GM12878 (cell line): ENCODE results near the gene KRT80. TPM values are rescaled to one million over a fixed set of nuclear protein-coding genes. Genes with fewer than 3 reads are reported as not detected.

Source experiments
- ATAC-seq: fragments of 200-7000 bp; cut with Tn5 transposase; 3 replicates; pipeline ENCODE4 v1.9.1; 2020; ENCODE audit warnings: mild to moderate bottlenecking, moderate library complexity
- BruUV-seq: library from RNA; stranded (reverse); fragments of 400-500 nt; replicated peaks from 2 replicates; lab custom pipeline; 2021; lab: Mats Ljungman, UMichigan
- CTCF ChIA-PET: fragments of 300-600 bp; sonication (Branson Sonifier 250); formaldehyde crosslinking; extraction: SDS; loops from one replicate; lab custom pipeline; 2021; ENCODE audit warnings: inconsistent platforms; lab: Yijun Ruan, JAX
- POLR2A ChIA-PET: fragments of 350-600 bp; formaldehyde crosslinking; extraction: SDS; loops from one replicate; lab custom pipeline; 2021; ENCODE audit warnings: inconsistent platforms; lab: Charles Lee
- RAD21 ChIA-PET: fragments of 300-600 bp; sonication (Branson Sonifier 250); formaldehyde crosslinking; loops from one replicate; lab custom pipeline; 2023; ENCODE audit warnings: antibody characterized with exemption; ENCODE audit not compliant: unreplicated experiment; lab: Charles Lee
- SMC1A ChIA-PET: fragments of 300-600 bp; sonication (Branson Sonifier 250); formaldehyde crosslinking; loops from one replicate; lab custom pipeline; 2023; ENCODE audit not compliant: unreplicated experiment, uncharacterized antibody; lab: Charles Lee
- DNase-seq: peaks from one replicate; pipeline ENCODE4 v3.0.0-alpha.2; 2011; ENCODE audit warnings: low read depth, low spot score
- FAIRE-seq: peaks from 3 replicates; lab custom pipeline; 2011; peaks lifted over from hg19 to GRCh38; lab: Jason Lieb, UNC
- H2AFZ ChIP-seq: 2 replicates; pipeline ENCODE4 v1.6.0; 2011; ENCODE audit warnings: low read depth, low read length, control low read depth; ENCODE audit not compliant: control insufficient read depth
- H3K27ac ChIP-seq: 2 replicates; pipeline ENCODE4 v1.5.1; 2011; ENCODE audit warnings: control low read depth; ENCODE audit not compliant: control insufficient read depth, insufficient read depth
- H3K27me3 ChIP-seq, 2 experiments: replicated peaks in 1 of 2; 2 replicates each; pipeline versions ENCODE4 v1.6.0 to v1.6.1; 2011; ENCODE audit warnings: low read length in 1 of 2; ENCODE audit not compliant: control insufficient read depth in 2 of 2, insufficient read depth in 2 of 2
- H3K36me3 ChIP-seq, 2 experiments: 2 replicates each; pipeline ENCODE4 v1.5.1; 2011; ENCODE audit warnings: low read length in 1 of 2; ENCODE audit not compliant: control insufficient read depth in 2 of 2, insufficient read depth in 2 of 2
- H3K4me1 ChIP-seq: 2 replicates; pipeline ENCODE4 v1.6.1; 2011; ENCODE audit warnings: mild to moderate bottlenecking, low read length, moderate library complexity, mixed read lengths; ENCODE audit not compliant: control insufficient read depth, insufficient read depth
- H3K4me2 ChIP-seq: 2 replicates; pipeline ENCODE4 v1.6.0; 2011; ENCODE audit warnings: control low read depth; ENCODE audit not compliant: control insufficient read depth, insufficient read depth
- H3K4me3 ChIP-seq: fragments of 200-600 bp; sonication (generic); 2 replicates; pipeline ENCODE4 v1.5.1; 2016
- H3K79me2 ChIP-seq: 2 replicates; pipeline ENCODE4 v1.6.0; 2011; ENCODE audit warnings: low read length; ENCODE audit not compliant: control insufficient read depth, insufficient read depth
- H3K9ac ChIP-seq: 2 replicates; pipeline ENCODE4 v1.8.0; 2011; ENCODE audit warnings: low read length, control low read depth, mixed read lengths; ENCODE audit not compliant: control insufficient read depth, insufficient read depth
- H3K9me3 ChIP-seq: replicated peaks from 3 replicates; pipeline ENCODE4 v1.5.1; 2011; ENCODE audit warnings: mild to moderate bottlenecking, low read length; ENCODE audit not compliant: control insufficient read depth, insufficient read depth
- H4K20me1 ChIP-seq: 2 replicates; pipeline ENCODE4 v1.6.0; 2011; ENCODE audit not compliant: control insufficient read depth, insufficient read depth
- IKZF2 ChIP-seq, 2 experiments: fragments of 450-650 bp; IDR thresholded peaks; 2 replicates each; pipeline ENCODE4 v1.6.1; 2017; ENCODE audit warnings: mild to moderate bottlenecking in 2 of 2, moderate library complexity in 2 of 2
- PAX5 ChIP-seq: IDR thresholded peaks from 2 replicates; pipeline ENCODE4 v1.6.1; 2011; ENCODE audit warnings: low read depth, low read length, borderline replicate concordance
- SMC3 ChIP-seq: IDR thresholded peaks from 2 replicates; pipeline ENCODE4 v1.6.1; 2011; ENCODE audit warnings: low read length, improper control_type of control experiment, borderline replicate concordance
- WGBS: methylation state at CpG from one replicate; pipeline ENCODE4 v1.1.6; 2016; ENCODE audit warnings: low lambda C conversion rate; ENCODE audit not compliant: insufficient replicate concordance, insufficient coverage; ENCODE audit errors: missing lambda C conversion rate; 5-methylcytosine and 5-hydroxymethylcytosine counted together
- in situ Hi-C: fragments of 300-500 bp; cut with MboI; formaldehyde crosslinking; loops from 9 replicates; pipeline ENCODE4 v1.14.3; 2018; ENCODE audit warnings: mixed read lengths
- intact Hi-C: fragments of 100-400 bp; cut with micrococcal nuclease; formaldehyde crosslinking; loops from one replicate; pipeline ENCODE4 v1.14.2; 2022; ENCODE audit not compliant: unreplicated experiment
- polyA plus RNA-seq, 11 experiments: library from polyadenylated mRNA; depleted of rRNA in 4 of 11; unstranded in 6 of 11; stranded (reverse) in 5 of 11; fragments of >200 nt; fragmentation: Nextera tagmentation in 4 of 11; fragmentation: Illumina TruSeq in 1 of 11; extraction: Ambion mirVana in 4 of 11; extraction: Trizol in 1 of 11; gene quantifications; 1 replicate in 1 of 11; 2 replicates in 10 of 11; pipeline versions ENCODE4 v1.2.1 to v1.2.3, GENCODE V29; 2011 to 2016; ENCODE audit warnings: inconsistent platforms in 2 of 11, missing spikeins in 2 of 11, low read depth in 1 of 11
- total RNA-seq, 4 experiments: library from RNA; depleted of rRNA in 3 of 4; stranded (reverse); fragments of >200 nt in 3 of 4; fragmentation: Illumina TruSeq in 1 of 4; extraction: Trizol in 1 of 4; gene quantifications; 2 replicates each; pipeline versions ENCODE4 v1.2.1 to v1.2.3, GENCODE V29; 2013 to 2021
- TF ChIP-seq, protein P1 (sequence below): fragments of 450-650 bp; formaldehyde crosslinking; IDR thresholded peaks from 2 replicates; pipeline ENCODE4 v1.4.0; 2020; ENCODE audit warnings: mild to moderate bottlenecking, moderate library complexity

Gene KRT80
- total and polyA plus RNA-seq, 10 of the 15 experiments (the other 5 are each of a cell fraction or from before 2014, with no cell fraction given): 0.01 TPM; not detected in 9

DNA sequence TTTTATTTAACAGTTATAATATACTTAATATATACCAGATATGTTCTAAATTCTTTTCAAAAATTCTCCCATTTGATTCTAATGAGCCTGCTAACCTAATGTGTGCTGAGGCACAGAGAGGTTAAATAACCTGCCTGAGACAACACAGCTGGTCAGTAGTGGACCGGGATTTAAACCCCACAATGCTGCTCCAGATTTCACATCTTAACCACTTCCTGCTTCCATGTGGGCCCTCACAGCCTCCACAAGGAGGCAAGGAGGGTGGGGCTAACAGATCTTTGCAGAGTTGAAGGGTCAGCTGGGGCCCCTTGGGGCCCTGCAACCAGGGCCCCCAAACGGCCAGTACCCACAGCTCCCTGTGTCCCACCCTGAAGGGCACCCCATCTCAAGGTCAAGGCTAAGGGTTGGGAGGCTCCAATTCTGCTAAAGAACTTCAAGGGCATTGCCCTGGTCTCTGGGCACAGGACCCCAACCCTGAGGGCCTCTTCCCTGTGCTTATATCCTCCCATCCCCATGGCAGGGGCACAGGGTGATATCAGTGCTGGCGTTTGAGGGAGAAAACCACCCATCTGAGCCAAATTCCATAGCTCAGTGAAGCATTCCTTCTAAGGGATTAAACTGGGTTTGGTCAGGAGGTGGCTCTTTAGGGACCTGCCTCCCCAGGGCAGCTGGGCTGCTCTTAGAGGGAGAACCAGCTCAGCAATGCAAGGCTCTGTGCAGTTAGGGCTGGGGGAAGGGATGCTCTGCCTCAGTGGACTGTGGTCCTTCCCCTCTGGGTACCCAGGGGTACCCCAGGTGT, 2.2 kb downstream of the KRT80 start:
- no peak for DNase-seq
- Histone ChIP-seq H3K4me3 (no peak overlapping the region), H3K36me3 (no peaks in the 10 kb centered on the region), H3K4me2 (no peak overlapping the region), H3K4me1 (no peaks in the 10 kb centered on the region), H3K9me3 (no peaks in the 10 kb centered on the region), H2AFZ (no peak overlapping the region), H3K9ac (no peak overlapping the region), H4K20me1 (no peaks in the 10 kb centered on the region), H3K27me3 (no peaks in the 10 kb centered on the region; a peak in 1 of 4 replicates), H3K27ac (no peak overlapping the region), H3K79me2 (no peaks in the 10 kb centered on the region)
- ChIA-PET RAD21 (no interaction called here), POLR2A (no interaction called here), CTCF (no interaction called here), SMC1A (no interaction called here)
- intact Hi-C loops (no loop called here), in situ Hi-C loops (no loop called here)
- no TSS peak for BruUV-seq
- no peak for FAIRE-seq
- WGBS: 3% methylated on average over 3 of the region's 3 CpGs
- no peak for TF ChIP-seq PAX5
- ATAC-seq: no peak

DNA sequence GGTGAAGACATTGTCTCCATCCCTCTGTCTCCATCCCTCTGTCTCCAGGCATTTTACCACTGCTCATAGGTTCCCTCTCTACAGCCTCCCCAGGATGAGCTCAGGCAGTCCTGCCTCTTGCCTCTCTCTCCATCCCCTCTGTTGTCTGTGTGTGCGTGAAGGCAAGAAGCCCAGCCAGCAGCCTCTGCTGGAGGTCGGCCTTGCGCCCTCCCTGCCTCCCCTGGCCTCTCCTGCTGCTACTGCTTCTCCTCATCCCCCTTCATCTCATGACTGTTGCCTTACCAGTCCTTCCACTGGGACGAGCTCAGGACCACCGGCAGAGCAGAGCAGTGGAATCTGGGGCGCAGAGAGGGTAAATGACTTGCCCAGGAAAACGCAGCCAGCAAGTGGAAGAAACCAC, 3.2 kb downstream of the KRT80 start:
- Histone ChIP-seq H4K20me1 (no peaks in the 10 kb centered on the region), H3K27ac (no peak overlapping the region)
- CTCF ChIA-PET: no interaction called here
- POLR2A ChIA-PET: no interaction called here
- no peak for TF ChIP-seq PAX5
- no peak for TF ChIP-seq SMC3
- no peak for TF ChIP-seq IKZF2 (IDR thresholded peaks at IDR 0.05)
- TF ChIP-seq, protein P1, sequence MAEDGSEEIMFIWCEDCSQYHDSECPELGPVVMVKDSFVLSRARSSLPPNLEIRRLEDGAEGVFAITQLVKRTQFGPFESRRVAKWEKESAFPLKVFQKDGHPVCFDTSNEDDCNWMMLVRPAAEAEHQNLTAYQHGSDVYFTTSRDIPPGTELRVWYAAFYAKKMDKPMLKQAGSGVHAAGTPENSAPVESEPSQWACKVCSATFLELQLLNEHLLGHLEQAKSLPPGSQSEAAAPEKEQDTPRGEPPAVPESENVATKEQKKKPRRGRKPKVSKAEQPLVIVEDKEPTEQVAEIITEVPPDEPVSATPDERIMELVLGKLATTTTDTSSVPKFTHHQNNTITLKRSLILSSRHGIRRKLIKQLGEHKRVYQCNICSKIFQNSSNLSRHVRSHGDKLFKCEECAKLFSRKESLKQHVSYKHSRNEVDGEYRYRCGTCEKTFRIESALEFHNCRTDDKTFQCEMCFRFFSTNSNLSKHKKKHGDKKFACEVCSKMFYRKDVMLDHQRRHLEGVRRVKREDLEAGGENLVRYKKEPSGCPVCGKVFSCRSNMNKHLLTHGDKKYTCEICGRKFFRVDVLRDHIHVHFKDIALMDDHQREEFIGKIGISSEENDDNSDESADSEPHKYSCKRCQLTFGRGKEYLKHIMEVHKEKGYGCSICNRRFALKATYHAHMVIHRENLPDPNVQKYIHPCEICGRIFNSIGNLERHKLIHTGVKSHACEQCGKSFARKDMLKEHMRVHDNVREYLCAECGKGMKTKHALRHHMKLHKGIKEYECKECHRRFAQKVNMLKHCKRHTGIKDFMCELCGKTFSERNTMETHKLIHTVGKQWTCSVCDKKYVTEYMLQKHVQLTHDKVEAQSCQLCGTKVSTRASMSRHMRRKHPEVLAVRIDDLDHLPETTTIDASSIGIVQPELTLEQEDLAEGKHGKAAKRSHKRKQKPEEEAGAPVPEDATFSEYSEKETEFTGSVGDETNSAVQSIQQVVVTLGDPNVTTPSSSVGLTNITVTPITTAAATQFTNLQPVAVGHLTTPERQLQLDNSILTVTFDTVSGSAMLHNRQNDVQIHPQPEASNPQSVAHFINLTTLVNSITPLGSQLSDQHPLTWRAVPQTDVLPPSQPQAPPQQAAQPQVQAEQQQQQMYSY (CRISPR knock-in tag): no peak
- TF ChIP-seq, all 136 proteins: peak for 0
- BruUV-seq: no TSS peak
- RAD21 ChIA-PET: no interaction called here
- Histone ChIP-seq H3K4me2 (no peak overlapping the region), H3K4me1 (no peaks in the 10 kb centered on the region), H3K9ac (no peak overlapping the region), H2AFZ (no peak overlapping the region), H3K36me3 (no peaks in the 10 kb centered on the region), H3K79me2 (no peaks in the 10 kb centered on the region), H3K27me3 (no peaks in the 10 kb centered on the region; a peak in 1 of 4 replicates), H3K9me3 (no peaks in the 10 kb centered on the region), H3K4me3 (no peak overlapping the region)
- intact Hi-C loops (no loop called here), in situ Hi-C loops (no loop called here)
- ATAC-seq: no peak
- WGBS: 21% methylated on average over 7 of the region's 7 CpGs
- DNase-seq: no peak
- no peak for FAIRE-seq
- SMC1A ChIA-PET: no interaction called here
